ENCODE data around the gene GAS6. TPM values are rescaled to one million over a fixed set of nuclear protein-coding genes. Genes with fewer than 3 reads are reported as not detected.

GAS6 gene
- total and polyA plus RNA-seq, 2 donors (not counting 3 experiments of a cell fraction or from before 2014, with no cell fraction given): 69.2 to 109 TPM

DNA sequence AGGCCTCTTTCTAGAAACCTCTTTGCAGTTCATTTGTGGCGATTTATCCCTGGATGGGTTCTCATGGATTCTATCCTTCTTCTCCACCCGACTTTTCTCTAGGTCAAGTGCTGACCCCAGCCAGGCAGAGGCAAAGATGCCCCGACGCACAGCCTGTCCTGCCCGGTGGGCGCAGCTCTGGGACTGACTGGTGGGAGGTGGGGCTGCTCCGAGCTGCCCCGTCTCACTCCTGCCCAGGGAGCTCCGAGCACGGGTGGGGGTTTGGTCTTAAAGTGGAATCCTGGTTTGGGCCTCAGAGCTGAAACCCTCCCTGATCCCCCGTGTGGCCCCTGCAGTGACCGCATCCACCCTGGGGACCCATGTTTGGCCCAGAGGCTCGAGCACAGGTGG lies 44.5 kb downstream of the GAS6 start:
- Histone ChIP-seq H3K9me1 (replicated peaks; ENCODE audit: control insufficient read depth, extremely low read depth, insufficient read depth, low read length) (no peaks in the 10 kb centered on the region), H3K27me3 (ENCODE audit: control insufficient read depth in 2 of 2, insufficient read depth in 2 of 2, low read length in 2 of 2) (no peaks in the 10 kb centered on the region), H3K9ac (replicated peaks; ENCODE audit: extremely low read depth, insufficient read depth, low read length) (no peak overlapping the region), H4K20me1 (replicated peaks; ENCODE audit: control insufficient read depth, extremely low read depth, insufficient read depth, low read length) (no peaks in the 10 kb centered on the region), H3K36me3 (ENCODE audit: control insufficient read depth in 2 of 2, extremely low read depth in 1 of 2, insufficient read depth in 2 of 2, low read length in 2 of 2) (peaks cover 0 to 11% of the 10 kb centered on the region in 2 experiments), H3K79me2 (ENCODE audit: control insufficient read depth, insufficient read depth, low read length) (no peaks in the 10 kb centered on the region), H3K4me1 (ENCODE audit: control insufficient read depth, extremely low read depth, insufficient read depth, low read length) (peaks cover 6% of the 10 kb centered on the region), H3K4me2 (ENCODE audit: insufficient read depth, low read length) (no peak overlapping the region), H3K27ac (ENCODE audit: insufficient read depth, low read depth, low read length) (no peak overlapping the region), H3K9me3 (replicated peaks; ENCODE audit: control insufficient read depth, insufficient read depth, low read length) (no peaks in the 10 kb centered on the region), H3K4me3 (replicated peaks in 1 of 3; ENCODE audit: insufficient read depth in 1 of 3, low read depth in 1 of 3, low read length in 3 of 3) (no peak overlapping the region), H2AFZ (ENCODE audit: low read depth, low read length) (no peak overlapping the region)
- FAIRE-seq: no peak
- no peak for DNase-seq (ENCODE audit: low read depth, low spot score)
- dilution Hi-C loops (cut with MboI; ENCODE audit: extremely low pct_ligation_motif_present, low sequenced_read_pairs) (no loop called here), intact Hi-C loops (cut with micrococcal nuclease) (loop anchor here (5.0 kb wide), 1 partner anchor 298 kb away; no protein-coding TSS in a partner anchor)
- CTCF ChIA-PET: interaction anchor here (3.1 to 5.4 kb wide), 2 partner anchors 85 to 128 kb away, joined by 12 to 21 read pairs; no protein-coding TSS in a partner anchor
- TF ChIP-seq FOS (IDR thresholded peaks at IDR 0.05; ENCODE audit: borderline replicate concordance, insufficient read depth, low read length) (no peak), EZH2 (IDR thresholded peaks at IDR 0.05; ENCODE audit: borderline replicate concordance, low read depth, low read length, severe bottlenecking) (no peak), POLR2A (IDR thresholded peaks at IDR 0.05; ENCODE audit: low read depth, low read length) (no peak), JUN (IDR thresholded peaks at IDR 0.05; ENCODE audit: borderline replicate concordance, insufficient read depth, insufficient read length, low read depth) (no peak), GATA2 (IDR thresholded peaks at IDR 0.05; ENCODE audit: insufficient read depth, insufficient read length, low read depth, low read length) (no peak), MYC (IDR thresholded peaks at IDR 0.05; ENCODE audit: low read depth, low read length) (no peak), POLR2AphosphoS5 (IDR thresholded peaks at IDR 0.05; ENCODE audit: insufficient read depth, low read depth, low read length) (no peak)
- TF ChIP-seq, protein P1, sequence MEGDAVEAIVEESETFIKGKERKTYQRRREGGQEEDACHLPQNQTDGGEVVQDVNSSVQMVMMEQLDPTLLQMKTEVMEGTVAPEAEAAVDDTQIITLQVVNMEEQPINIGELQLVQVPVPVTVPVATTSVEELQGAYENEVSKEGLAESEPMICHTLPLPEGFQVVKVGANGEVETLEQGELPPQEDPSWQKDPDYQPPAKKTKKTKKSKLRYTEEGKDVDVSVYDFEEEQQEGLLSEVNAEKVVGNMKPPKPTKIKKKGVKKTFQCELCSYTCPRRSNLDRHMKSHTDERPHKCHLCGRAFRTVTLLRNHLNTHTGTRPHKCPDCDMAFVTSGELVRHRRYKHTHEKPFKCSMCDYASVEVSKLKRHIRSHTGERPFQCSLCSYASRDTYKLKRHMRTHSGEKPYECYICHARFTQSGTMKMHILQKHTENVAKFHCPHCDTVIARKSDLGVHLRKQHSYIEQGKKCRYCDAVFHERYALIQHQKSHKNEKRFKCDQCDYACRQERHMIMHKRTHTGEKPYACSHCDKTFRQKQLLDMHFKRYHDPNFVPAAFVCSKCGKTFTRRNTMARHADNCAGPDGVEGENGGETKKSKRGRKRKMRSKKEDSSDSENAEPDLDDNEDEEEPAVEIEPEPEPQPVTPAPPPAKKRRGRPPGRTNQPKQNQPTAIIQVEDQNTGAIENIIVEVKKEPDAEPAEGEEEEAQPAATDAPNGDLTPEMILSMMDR (IDR thresholded peaks at IDR 0.05; ENCODE audit: extremely low read depth in 1 of 2, insufficient read depth in 1 of 2, low read depth in 1 of 2, low read length in 2 of 2): no peak
- TF ChIP-seq, protein P2, sequence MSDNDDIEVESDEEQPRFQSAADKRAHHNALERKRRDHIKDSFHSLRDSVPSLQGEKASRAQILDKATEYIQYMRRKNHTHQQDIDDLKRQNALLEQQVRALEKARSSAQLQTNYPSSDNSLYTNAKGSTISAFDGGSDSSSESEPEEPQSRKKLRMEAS (IDR thresholded peaks at IDR 0.05; ENCODE audit: insufficient read depth, insufficient read length): no peak
- no TSS peak for BruUV-seq (replicated peaks)
- POLR2A ChIA-PET: no interaction called here

Measured in endothelial cell of umbilical vein (primary cell).